CD14-positive monocyte (primary cell): ENCODE measurements around the gene MAMLD1. TPM values are rescaled to one million over a fixed set of nuclear protein-coding genes. Genes with fewer than 3 reads are reported as not detected.
A peak's percentile ranks its signal among the peaks of the same experiment; 100 is the strongest.

Source experiments
- DNase-seq, 3 donors: peaks; one replicate each; pipeline ENCODE4 v3.0.0-alpha.2; 2011 to 2022
- H2AFZ ChIP-seq: 2 replicates; pipeline ENCODE4 v1.6.0; 2012; ENCODE audit warnings: mild to moderate bottlenecking, low read depth, low read length, inconsistent platforms; ENCODE audit not compliant: insufficient read depth, poor library complexity, severe bottlenecking
- H3K27ac ChIP-seq, 2 donors: 1 replicate in 1 of 2; 2 replicates in 1 of 2; pipeline ENCODE4 v1.5.1; 2012 to 2013; ENCODE audit warnings: low read length in 2 of 2, control low read depth in 1 of 2, inconsistent platforms in 1 of 2, low read depth in 1 of 2, mild to moderate bottlenecking in 1 of 2
- H3K27me3 ChIP-seq, 2 donors: one replicate each; pipeline versions ENCODE4 v1.6.0 to v1.6.1; 2011 to 2013; ENCODE audit warnings: low read length in 2 of 2; ENCODE audit not compliant: control insufficient read depth in 2 of 2, insufficient read depth in 2 of 2
- H3K36me3 ChIP-seq, 2 donors: replicated peaks in 1 of 2; 1 replicate in 1 of 2; 2 replicates in 1 of 2; pipeline versions ENCODE4 v1.5.1 to v1.6.1; 2012 to 2013; ENCODE audit warnings: low read length in 2 of 2, control low read depth in 1 of 2, inconsistent platforms in 1 of 2, mild to moderate bottlenecking in 1 of 2; ENCODE audit not compliant: insufficient read depth in 2 of 2, control insufficient read depth in 1 of 2
- H3K4me1 ChIP-seq, 2 donors: 1 replicate in 1 of 2; 2 replicates in 1 of 2; pipeline versions ENCODE4 v1.5.1 to v1.6.1; 2012 to 2013; ENCODE audit warnings: low read length in 2 of 2, control low read depth in 1 of 2, inconsistent platforms in 1 of 2, mild to moderate bottlenecking in 1 of 2, moderate library complexity in 1 of 2; ENCODE audit not compliant: insufficient read depth in 2 of 2, control insufficient read depth in 1 of 2
- H3K4me2 ChIP-seq: replicated peaks from 2 replicates; pipeline ENCODE3; 2012; ENCODE audit warnings: low read length, moderate library complexity, mild to moderate bottlenecking; ENCODE audit not compliant: poor library complexity, severe bottlenecking; ENCODE audit errors: extremely low read depth
- H3K4me3 ChIP-seq, 3 experiments: fragments of 200-600 bp in 1 of 3; sonication (generic) in 1 of 3; replicated peaks in 1 of 3; 1 replicate in 2 of 3; 2 replicates in 1 of 3; pipeline ENCODE4 v1.5.1; 2011 to 2013; ENCODE audit warnings: low read length in 3 of 3, mild to moderate bottlenecking in 3 of 3, control low read depth in 2 of 3, low read depth in 2 of 3, inconsistent platforms in 1 of 3, moderate library complexity in 1 of 3
- H3K79me2 ChIP-seq: 2 replicates; pipeline ENCODE4 v1.6.0; 2012; ENCODE audit warnings: mild to moderate bottlenecking, control low read depth, inconsistent platforms, low read length, moderate library complexity; ENCODE audit not compliant: insufficient read depth
- H3K9ac ChIP-seq: 2 replicates; pipeline ENCODE4 v1.6.0; 2017; ENCODE audit warnings: low read length, mild to moderate bottlenecking; ENCODE audit not compliant: insufficient read depth, poor library complexity, severe bottlenecking
- H3K9me3 ChIP-seq, 2 donors: replicated peaks in 1 of 2; 1 replicate in 1 of 2; 2 replicates in 1 of 2; pipeline versions ENCODE4 v1.5.1 to v1.6.1; 2012 to 2013; ENCODE audit warnings: low read length in 2 of 2, control low read depth in 1 of 2; ENCODE audit not compliant: control insufficient read depth in 1 of 2, insufficient read depth in 1 of 2
- H4K20me1 ChIP-seq: 2 replicates; pipeline ENCODE4 v1.6.0; 2012; ENCODE audit warnings: mild to moderate bottlenecking, low read length, control low read depth, moderate library complexity; ENCODE audit not compliant: insufficient read depth
- H3K27ac Mint-ChIP-seq, 7 donors: one replicate each; pipeline ENCODE4 v1.8.0; 2020; ENCODE audit warnings: mild to moderate bottlenecking in 7 of 7, mixed read lengths in 7 of 7, moderate library complexity in 6 of 7, inconsistent platforms in 2 of 7
- H3K27me3 Mint-ChIP-seq, 3 donors: one replicate each; pipeline ENCODE4 v1.8.0; 2021 to 2022; ENCODE audit warnings: low read depth in 3 of 3, mild to moderate bottlenecking in 3 of 3, mixed read lengths in 3 of 3, moderate library complexity in 3 of 3, inconsistent platforms in 1 of 3
- H3K36me3 Mint-ChIP-seq, 2 donors: one replicate each; pipeline ENCODE4 v1.8.0; 2020; ENCODE audit warnings: mixed read lengths in 2 of 2, inconsistent platforms in 1 of 2, mild to moderate bottlenecking in 1 of 2
- H3K4me1 Mint-ChIP-seq: one replicate; pipeline ENCODE4 v1.8.0; 2020; ENCODE audit warnings: mild to moderate bottlenecking, mixed read lengths
- H3K4me3 Mint-ChIP-seq, 2 donors: one replicate each; pipeline ENCODE4 v1.8.0; 2020; ENCODE audit warnings: mild to moderate bottlenecking in 2 of 2, mixed read lengths in 2 of 2, moderate library complexity in 1 of 2
- H3K9me3 Mint-ChIP-seq, 7 donors: one replicate each; pipeline ENCODE4 v1.8.0; 2020 to 2022; ENCODE audit warnings: mixed read lengths in 7 of 7, mild to moderate bottlenecking in 6 of 7, moderate library complexity in 6 of 7, inconsistent platforms in 2 of 7
- WGBS: methylation state at CpG from one replicate; pipeline ENCODE4 v1.1.5; 2013; ENCODE audit warnings: missing lambda C conversion rate; ENCODE audit not compliant: insufficient coverage; 5-methylcytosine and 5-hydroxymethylcytosine counted together
- intact Hi-C, 2 donors: fragments of 100-400 bp; cut with micrococcal nuclease; formaldehyde crosslinking; loops; one replicate each; pipeline versions ENCODE4 v1.15.0 to v1.15.1; 2023
- polyA minus RNA-seq: library from RNA; depleted of rRNA, polyadenylated mRNA; stranded (reverse); fragments of >200 nt; gene quantifications from 2 replicates; pipeline ENCODE4 v1.2.3, GENCODE V29; 2012
- polyA plus RNA-seq, 3 donors: library from polyadenylated mRNA; depleted of rRNA in 1 of 3; unstranded in 2 of 3; stranded (reverse) in 1 of 3; fragments of 300-500 nt in 2 of 3; fragments of >200 nt in 1 of 3; fragmentation: Illumina TruSeq in 2 of 3; gene quantifications; 1 replicate in 2 of 3; 2 replicates in 1 of 3; pipeline ENCODE4 v1.2.3, GENCODE V29; 2012 to 2021
- total RNA-seq, 12 experiments: library from RNA in 1 of 12; stranded (reverse) in 1 of 12; fragments of 120-200 nt in 1 of 12; gene quantifications; one replicate each; pipeline ENCODE4 v1.2.4 and lab custom pipeline; 2013 to 2026; ENCODE audit warnings: mixed read lengths in 6 of 12, inconsistent platforms in 1 of 12
- TF ChIP-seq, protein P1 (sequence below): fragments of 200-600 bp; IDR thresholded peaks from one replicate; pipeline ENCODE4 v1.8.0; 2022; ENCODE audit warnings: antibody characterized with exemption, mild to moderate bottlenecking

MAMLD1 gene, protein sequence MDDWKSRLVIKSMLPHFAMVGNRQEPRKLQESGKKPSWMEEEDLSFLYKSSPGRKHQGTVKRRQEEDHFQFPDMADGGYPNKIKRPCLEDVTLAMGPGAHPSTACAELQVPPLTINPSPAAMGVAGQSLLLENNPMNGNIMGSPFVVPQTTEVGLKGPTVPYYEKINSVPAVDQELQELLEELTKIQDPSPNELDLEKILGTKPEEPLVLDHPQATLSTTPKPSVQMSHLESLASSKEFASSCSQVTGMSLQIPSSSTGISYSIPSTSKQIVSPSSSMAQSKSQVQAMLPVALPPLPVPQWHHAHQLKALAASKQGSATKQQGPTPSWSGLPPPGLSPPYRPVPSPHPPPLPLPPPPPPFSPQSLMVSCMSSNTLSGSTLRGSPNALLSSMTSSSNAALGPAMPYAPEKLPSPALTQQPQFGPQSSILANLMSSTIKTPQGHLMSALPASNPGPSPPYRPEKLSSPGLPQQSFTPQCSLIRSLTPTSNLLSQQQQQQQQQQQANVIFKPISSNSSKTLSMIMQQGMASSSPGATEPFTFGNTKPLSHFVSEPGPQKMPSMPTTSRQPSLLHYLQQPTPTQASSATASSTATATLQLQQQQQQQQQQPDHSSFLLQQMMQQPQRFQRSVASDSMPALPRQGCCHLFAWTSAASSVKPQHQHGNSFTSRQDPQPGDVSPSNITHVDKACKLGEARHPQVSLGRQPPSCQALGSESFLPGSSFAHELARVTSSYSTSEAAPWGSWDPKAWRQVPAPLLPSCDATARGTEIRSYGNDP
- 0.02 TPM for total RNA-seq (2013)
- polyA plus RNA-seq = not detected
- not detected in 2 replicates for polyA minus RNA-seq
- 0.90 to 10.5 (median 2.0) reads per million in 11 experiments for total RNA-seq (lab: John Stamatoyannopoulos, UW)

DNA sequence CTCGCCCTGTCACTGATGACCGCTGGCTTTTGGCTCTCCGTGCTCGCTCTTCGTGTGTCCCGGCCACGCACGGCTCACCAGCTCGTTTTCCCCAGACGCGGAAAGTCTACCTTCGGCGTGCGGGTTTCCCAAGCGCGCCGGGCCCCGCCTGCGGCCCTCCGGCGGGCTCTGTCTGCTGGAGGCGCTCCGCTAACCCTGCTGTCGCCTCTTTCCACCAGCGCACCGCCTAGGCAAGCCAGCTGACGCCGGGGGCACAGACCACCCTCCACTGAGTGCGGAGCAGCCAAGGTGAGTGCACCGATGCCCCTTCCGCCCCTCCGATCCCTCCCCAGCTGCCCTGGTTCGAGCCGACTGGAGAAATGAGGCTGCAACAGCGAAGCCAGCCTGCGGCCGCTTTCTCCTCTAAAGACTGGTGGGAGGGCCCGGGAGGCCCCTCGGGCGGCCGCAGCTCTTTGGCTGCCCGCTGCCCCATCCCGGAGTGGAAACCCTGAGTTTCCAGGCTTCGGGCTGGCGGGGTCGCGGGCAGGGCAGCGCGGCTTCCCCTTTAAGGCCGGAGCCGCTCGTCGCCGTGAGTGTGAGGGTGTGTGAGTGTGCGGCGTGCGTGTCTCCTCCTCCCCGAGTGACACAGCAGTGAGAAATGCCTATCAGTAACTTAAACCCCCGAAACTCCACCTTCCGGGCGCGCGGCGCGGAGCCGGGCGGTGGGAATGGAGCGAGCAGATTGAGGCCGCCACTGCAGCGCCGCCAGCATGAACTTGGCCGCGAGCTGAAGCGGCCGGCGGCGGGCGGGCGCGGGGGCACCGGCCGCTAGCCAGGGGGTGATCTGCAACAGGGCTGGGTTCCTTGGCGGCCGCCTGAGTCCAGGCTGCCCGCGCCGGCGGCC lies at the start of gene MAMLD1:
TSS of gene MAMLD1 (plus strand) at position 719 of the 883 bp plus-strand sequence. CDS start 82,200 bp downstream, outside the sequence.
- intact Hi-C loops = loop anchor here (5.0 to 10.0 kb wide), 4 partner anchors 112 to 204 kb away; partner anchors contain the start of gene MTM1 (in 1 of the 2)
- H3K4me3 ChIP-seq = peak within 1 kb of the TSS; percentile 11 to 73 (median 53)
- no peaks in the 10 kb centered on the region for H3K79me2 ChIP-seq
- H3K9me3 ChIP-seq = no peaks in the 10 kb centered on the region
- peak; percentile 44 to 80 (median 65) for DNase-seq
- H3K4me2 ChIP-seq = peak within 1 kb of the TSS; percentile 78
- under 1% methylated on average over 62 of the region's 88 CpGs for whole genome bisulfite sequencing
- peak within 1 kb of the TSS; percentile 71 for H2AFZ ChIP-seq
- Mint-ChIP-seq H3K27me3 (peaks cover 55 to 85% (median 63%) of the 10 kb centered on the region in 3 donors), H3K4me1 (peaks cover 28% of the 10 kb centered on the region), H3K27ac (peak within 1 kb of the TSS in 3 of 7 donors; percentile 48 to 65 (median 54)), H3K36me3 (peaks cover 0 to 5% of the 10 kb centered on the region in 2 donors), H3K9me3 (peaks cover 0 to 36% (median 12%) of the 10 kb centered on the region in 7 donors), H3K4me3 (peak within 1 kb of the TSS; percentile 83 to 92)
- H3K36me3 ChIP-seq = no peaks in the 10 kb centered on the region
- H3K27me3 ChIP-seq = peaks cover 25 to 66% of the 10 kb centered on the region in 2 donors
- no peaks in the 10 kb centered on the region for H4K20me1 ChIP-seq
- H3K27ac ChIP-seq = no peak within 1 kb of the TSS
- H3K9ac ChIP-seq = peak within 1 kb of the TSS; percentile 46
- TF ChIP-seq, protein P1, sequence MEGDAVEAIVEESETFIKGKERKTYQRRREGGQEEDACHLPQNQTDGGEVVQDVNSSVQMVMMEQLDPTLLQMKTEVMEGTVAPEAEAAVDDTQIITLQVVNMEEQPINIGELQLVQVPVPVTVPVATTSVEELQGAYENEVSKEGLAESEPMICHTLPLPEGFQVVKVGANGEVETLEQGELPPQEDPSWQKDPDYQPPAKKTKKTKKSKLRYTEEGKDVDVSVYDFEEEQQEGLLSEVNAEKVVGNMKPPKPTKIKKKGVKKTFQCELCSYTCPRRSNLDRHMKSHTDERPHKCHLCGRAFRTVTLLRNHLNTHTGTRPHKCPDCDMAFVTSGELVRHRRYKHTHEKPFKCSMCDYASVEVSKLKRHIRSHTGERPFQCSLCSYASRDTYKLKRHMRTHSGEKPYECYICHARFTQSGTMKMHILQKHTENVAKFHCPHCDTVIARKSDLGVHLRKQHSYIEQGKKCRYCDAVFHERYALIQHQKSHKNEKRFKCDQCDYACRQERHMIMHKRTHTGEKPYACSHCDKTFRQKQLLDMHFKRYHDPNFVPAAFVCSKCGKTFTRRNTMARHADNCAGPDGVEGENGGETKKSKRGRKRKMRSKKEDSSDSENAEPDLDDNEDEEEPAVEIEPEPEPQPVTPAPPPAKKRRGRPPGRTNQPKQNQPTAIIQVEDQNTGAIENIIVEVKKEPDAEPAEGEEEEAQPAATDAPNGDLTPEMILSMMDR = no peak
- H3K4me1 ChIP-seq = peaks cover 50 to 54% of the 10 kb centered on the region in 2 donors
